NCI-H446 treated with DMSO at 0.1 percent for 48 hours (cell line): Measurements from ENCODE around the gene CD276.
"Not testable (repeated sequence)": the region's sequence is repeated elsewhere in the genome, so short reads cannot be mapped to it uniquely, and the experiment has no call there.

Source experiments
- DNase-seq: peaks from one replicate; lab custom pipeline; 2025; lab: John Stamatoyannopoulos, UW

CD276 gene

DNA sequence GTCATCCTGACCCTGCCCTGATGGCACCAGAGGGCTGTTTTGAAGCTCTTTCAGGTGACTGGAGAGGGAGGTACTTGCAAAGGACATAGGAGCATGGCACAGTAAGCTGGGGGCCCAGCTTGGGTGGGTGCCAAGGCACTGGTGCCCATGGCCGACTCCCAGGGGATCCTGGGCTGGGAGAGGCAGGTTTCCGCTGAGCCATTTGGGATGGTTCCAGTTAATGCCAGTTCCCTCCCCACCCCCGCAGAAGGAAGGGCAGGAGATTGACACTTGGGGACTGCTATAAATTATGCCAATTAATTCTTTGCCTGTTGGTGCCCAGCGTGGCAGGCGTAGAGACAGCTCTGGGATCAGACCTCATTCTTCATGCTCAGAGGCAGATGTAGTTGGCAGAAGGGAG is 26.1 kb downstream of the CD276 start:
- DNase-seq = no peak

- no peak for DNase-seq
These were observed 27.3 kb downstream of the CD276 start for GRCh38 chr15:73711526-73711925.

GRCh38 chr15:73712107-73712506 is 27.9 kb downstream of the CD276 start:
- no peak for DNase-seq

DNA sequence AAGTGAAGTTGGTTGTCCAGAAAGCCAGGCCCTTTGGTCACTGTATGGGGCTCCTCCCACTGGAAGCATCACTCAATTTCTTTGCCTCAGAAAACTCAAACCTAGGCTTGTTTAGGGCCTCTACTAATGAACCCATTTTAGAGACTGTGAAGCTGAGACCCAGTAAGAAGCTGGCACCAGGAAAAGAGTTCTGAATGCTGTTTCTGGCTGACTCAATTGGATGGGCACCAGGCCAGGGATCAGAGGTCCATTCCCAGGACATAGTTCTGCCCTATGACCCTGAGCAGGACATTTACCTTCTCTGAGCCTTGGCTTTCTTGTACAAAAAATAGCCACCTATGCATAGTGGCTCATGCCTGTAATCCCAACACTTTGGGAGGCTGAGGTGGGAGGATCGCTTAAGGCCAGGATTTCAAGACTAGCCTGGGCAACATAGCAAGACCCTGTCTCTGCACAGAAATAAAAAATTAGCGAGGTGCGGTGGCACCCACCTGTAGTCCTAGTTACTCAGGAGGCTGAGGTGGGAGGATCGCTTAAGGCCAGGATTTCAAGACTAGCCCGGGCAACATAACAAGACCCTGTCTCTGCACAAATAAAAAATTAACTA is 30.6 kb downstream of the CD276 start:
- no peak for DNase-seq

- no peak for DNase-seq
These were observed 31.2 kb downstream of the CD276 start for GRCh38 chr15:73715417-73715816.

- DNase-seq = no peak
These were observed 32.2 kb downstream of the CD276 start for GRCh38 chr15:73716417-73716816.

DNA sequence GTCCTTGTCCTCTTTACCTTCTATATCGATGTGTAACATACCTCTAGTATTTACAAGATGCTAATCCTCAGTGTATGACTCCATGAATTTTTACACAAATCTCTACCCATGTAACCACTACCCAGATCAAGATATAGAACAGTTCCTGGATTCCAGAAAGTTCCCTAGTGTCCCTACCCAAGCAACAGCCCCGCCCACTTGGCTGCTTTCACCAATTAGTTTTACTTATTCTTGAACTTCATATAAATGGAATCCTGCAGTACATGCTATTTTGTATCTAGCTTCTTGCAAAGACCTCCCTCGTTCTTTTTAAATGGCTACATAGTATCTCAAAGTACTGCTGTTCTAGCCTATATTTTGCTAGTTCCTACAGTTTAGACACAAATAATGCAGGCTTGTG is 33.0 kb downstream of the CD276 start:
- DNase-seq = no peak

- DNase-seq = no peak
These were observed 33.6 kb downstream of the CD276 start for GRCh38 chr15:73717802-73718201.

DNA sequence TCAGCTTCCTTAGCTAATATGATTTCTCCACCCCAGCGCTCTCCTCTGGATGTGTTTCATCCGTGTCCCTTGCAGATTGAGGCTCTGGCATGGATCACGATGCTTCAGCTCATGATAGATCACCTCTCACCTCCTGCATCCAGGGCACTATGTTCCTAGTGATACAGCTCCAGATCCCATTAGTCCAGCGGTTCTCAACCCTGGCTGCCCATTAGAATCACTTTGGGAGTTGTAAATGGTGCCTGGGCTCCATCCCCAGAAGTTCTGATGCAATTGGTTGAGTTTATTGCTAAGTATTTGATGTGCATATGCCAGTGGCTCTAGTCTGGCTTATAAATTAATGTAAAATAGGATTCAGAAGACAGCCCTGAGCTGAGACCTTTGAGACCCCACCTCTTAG is 34.5 kb downstream of the CD276 start:
- no peak for DNase-seq

DNA sequence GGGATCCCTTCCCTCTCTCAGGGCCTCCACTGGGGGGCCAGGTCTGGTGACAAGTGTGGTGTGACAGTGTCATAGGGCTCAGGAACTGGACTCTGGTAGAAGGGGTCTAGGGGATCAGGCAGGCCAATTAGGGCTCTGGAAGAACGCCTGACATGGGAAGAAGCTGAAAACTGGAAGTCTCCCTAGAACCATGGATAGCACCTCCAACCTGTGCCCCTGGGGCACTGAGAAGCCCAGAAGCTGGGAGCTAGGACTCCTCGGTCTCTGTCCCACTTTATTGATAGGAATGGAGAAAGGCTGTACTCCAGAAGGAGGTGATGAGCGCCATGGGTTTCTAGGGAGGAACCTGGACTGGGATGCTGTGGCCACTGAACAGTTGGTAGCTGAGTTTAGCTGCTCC is 38.2 kb downstream of the CD276 start:
- DNase-seq = no peak

DNA sequence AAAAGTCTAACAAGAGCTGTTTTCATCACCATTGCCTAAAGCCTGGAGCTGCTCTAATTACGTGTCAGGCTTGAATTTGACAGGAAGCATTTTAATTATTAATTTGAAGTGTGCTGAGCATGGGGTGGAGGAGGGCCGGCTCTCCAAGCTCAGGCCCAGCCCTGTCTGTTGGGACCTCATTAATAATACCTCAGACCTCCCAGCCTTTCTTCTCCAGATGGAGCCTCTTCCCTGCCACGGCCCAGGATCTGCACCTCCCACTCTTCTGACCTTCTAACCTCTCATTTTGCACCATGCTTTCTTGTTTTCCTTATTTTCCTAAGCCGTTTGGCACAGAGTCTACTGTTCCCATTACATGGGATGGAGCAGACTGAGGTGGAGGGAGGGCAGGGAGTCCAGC is 39.0 kb downstream of the CD276 start:
- DNase-seq = no peak

DNA sequence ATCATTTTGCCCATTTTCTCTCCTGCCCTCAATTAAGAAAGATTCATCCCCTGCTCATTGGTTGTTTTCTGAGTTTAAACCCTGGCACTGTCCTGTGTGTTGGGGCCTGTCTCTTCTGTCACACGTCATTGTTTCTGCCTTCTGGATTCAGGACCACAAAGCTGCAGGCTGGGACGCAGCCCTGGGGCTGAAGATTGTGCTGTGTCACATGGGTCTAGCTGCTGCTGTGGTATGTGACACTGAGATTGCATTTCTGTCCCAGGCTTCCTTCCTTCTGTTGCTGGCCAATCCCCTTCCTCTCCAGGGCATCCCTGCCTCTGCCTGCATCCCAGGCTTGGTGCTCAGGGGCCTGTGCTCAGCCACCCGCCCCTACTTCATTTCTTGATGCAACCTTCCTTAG is 40.0 kb downstream of the CD276 start:
- no peak for DNase-seq

DNA sequence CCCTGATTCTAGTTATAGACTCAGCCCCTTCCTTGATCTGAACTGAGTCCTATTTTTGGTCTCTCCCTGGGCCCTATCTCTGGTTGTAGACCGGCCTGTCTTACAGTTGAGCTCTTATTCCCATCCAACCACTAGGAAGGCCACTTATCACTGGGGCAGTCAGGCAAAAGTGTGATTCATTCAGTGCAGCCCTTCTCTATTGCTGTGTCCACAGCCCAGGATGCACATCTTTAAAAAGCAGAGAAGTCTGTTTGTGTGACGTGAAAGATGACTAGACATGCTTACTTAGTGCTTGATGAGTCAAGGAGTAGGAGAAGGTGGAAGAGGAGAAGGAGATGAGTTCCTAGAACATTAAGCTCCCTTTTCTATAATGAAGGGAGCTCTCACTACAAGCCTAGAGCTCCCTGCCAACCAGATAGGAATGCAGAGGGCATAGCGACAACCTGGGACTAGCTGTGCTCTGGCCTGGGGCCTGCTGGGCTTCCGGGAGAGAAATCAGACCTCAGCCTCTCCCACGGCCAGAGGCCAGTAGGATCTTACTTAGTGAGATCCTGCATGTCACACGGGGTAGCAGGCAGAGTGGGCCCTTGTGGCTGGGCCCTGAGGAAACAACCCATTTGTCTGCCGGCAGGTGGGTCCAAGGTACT is 43.3 kb downstream of the CD276 start:
- DNase-seq = no peak

GRCh38 chr15:73732051-73732450 is 47.9 kb downstream of the CD276 start:
- DNase-seq = not testable (repeated sequence)

DNA sequence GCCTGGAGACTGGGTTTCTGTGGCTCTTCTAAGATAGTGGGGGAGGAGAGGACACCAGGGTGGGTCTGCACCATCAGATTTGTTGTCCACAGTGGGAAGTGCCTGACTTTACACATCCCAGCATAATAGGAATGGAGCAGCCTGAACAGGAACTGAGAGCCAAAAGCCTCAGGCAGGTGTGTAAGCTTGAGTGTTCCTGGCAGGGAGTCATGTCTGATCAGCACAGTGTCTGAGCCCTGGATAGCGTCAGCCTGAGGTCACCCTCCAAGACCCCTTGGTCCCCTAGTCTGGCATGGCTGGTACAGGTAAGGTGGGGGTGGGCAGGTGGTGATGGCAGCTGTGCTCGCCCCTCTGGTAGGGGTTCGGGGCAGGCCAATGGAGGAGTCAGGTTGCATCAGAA is 48.7 kb downstream of the CD276 start:
- DNase-seq = no peak

- no peak for DNase-seq
These were observed 53.4 kb downstream of the CD276 start for GRCh38 chr15:73737535-73737934.

- no peak for DNase-seq
These were observed 56.2 kb downstream of the CD276 start for GRCh38 chr15:73740152-73741048.

DNA sequence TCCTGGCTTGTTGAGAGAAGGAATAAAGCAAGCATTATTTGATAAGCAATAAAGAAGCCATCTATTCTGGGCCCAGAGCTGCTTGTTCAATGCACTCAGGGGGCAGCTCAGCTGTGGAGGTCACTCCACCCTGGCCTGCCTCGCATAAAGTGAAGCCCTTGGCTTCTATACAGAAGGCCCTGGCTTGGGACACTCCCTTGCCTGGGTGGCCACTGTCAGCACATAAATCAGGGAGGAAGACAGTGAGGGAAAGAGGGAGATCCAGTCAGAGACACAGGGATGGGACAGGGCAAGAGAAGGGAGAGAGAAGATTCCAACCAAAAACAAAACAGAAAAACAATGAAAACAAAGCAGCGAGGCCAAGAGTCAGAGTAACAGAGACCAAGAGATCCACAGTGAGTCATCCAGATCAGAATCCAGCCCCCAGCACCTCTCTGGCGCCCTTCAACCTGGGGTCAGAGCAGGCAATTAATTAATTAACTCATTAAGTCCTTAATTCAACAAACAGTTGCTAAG is 57.2 kb downstream of the CD276 start:
- DNase-seq = no peak

GRCh38 chr15:73744293-73744692 is 60.1 kb downstream of the CD276 start:
- DNase-seq = no peak

- DNase-seq = no peak
These were observed 60.9 kb downstream of the CD276 start for GRCh38 chr15:73745073-73745472.

GRCh38 chr15:73746261-73746660 is 62.1 kb downstream of the CD276 start:
- no peak for DNase-seq

DNA sequence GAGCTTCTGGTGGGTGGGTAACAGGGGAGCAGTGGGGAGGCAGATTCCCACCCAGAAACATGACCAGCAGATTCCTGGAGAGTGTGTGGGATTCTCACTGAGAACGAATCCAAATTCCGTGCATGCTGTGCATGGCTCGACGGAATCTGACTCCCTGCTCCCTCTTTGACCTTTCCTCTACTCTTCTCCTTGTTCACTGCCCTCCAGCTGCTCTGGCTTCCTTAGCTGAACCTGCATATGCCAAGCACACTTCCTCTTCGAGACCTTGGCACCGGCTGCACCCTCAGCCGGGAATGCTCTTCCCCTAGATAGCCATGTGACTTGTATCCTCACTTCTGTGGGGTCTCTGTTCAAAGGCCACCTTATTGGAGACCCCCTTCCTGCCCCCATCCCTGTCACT is 62.7 kb downstream of the CD276 start:
- no peak for DNase-seq
